IPS DF 6.9 (cell line): ENCODE results near the gene SLF2.

Experiments
- DNase-seq: peaks from one replicate; pipeline ENCODE4 v3.0.0-alpha.2; 2013; ENCODE audit warnings: low read depth, low spot score
- H3K27ac ChIP-seq: one replicate; pipeline ENCODE4 v1.5.1; 2013; ENCODE audit warnings: low read length, control low read depth
- H3K27me3 ChIP-seq: 2 replicates; pipeline ENCODE4 v1.6.1; 2013; ENCODE audit warnings: mild to moderate bottlenecking, low read length; ENCODE audit not compliant: control insufficient read depth, insufficient read depth
- H3K36me3 ChIP-seq: 2 replicates; pipeline ENCODE4 v1.6.1; 2013; ENCODE audit warnings: low read length; ENCODE audit not compliant: control insufficient read depth, insufficient read depth
- H3K4me1 ChIP-seq: 2 replicates; pipeline ENCODE4 v1.6.1; 2013; ENCODE audit warnings: low read length; ENCODE audit not compliant: control insufficient read depth, insufficient read depth
- H3K4me3 ChIP-seq: 2 replicates; pipeline ENCODE4 v1.5.1; 2013; ENCODE audit warnings: mild to moderate bottlenecking, low read length
- H3K9me3 ChIP-seq: 2 replicates; pipeline ENCODE4 v1.6.1; 2013; ENCODE audit warnings: low read length, inconsistent platforms; ENCODE audit not compliant: control insufficient read depth, insufficient read depth
- WGBS: extraction: QIAGEN DNeasy Blood & Tissue Kit; methylation state at CpG from one replicate; pipeline ENCODE4 v1.1.7; 2013; ENCODE audit warnings: mixed read lengths, missing lambda C conversion rate; ENCODE audit not compliant: insufficient read length, insufficient coverage; 5-methylcytosine and 5-hydroxymethylcytosine counted together

The SLF2 gene, protein sequence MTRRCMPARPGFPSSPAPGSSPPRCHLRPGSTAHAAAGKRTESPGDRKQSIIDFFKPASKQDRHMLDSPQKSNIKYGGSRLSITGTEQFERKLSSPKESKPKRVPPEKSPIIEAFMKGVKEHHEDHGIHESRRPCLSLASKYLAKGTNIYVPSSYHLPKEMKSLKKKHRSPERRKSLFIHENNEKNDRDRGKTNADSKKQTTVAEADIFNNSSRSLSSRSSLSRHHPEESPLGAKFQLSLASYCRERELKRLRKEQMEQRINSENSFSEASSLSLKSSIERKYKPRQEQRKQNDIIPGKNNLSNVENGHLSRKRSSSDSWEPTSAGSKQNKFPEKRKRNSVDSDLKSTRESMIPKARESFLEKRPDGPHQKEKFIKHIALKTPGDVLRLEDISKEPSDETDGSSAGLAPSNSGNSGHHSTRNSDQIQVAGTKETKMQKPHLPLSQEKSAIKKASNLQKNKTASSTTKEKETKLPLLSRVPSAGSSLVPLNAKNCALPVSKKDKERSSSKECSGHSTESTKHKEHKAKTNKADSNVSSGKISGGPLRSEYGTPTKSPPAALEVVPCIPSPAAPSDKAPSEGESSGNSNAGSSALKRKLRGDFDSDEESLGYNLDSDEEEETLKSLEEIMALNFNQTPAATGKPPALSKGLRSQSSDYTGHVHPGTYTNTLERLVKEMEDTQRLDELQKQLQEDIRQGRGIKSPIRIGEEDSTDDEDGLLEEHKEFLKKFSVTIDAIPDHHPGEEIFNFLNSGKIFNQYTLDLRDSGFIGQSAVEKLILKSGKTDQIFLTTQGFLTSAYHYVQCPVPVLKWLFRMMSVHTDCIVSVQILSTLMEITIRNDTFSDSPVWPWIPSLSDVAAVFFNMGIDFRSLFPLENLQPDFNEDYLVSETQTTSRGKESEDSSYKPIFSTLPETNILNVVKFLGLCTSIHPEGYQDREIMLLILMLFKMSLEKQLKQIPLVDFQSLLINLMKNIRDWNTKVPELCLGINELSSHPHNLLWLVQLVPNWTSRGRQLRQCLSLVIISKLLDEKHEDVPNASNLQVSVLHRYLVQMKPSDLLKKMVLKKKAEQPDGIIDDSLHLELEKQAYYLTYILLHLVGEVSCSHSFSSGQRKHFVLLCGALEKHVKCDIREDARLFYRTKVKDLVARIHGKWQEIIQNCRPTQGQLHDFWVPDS

DNA sequence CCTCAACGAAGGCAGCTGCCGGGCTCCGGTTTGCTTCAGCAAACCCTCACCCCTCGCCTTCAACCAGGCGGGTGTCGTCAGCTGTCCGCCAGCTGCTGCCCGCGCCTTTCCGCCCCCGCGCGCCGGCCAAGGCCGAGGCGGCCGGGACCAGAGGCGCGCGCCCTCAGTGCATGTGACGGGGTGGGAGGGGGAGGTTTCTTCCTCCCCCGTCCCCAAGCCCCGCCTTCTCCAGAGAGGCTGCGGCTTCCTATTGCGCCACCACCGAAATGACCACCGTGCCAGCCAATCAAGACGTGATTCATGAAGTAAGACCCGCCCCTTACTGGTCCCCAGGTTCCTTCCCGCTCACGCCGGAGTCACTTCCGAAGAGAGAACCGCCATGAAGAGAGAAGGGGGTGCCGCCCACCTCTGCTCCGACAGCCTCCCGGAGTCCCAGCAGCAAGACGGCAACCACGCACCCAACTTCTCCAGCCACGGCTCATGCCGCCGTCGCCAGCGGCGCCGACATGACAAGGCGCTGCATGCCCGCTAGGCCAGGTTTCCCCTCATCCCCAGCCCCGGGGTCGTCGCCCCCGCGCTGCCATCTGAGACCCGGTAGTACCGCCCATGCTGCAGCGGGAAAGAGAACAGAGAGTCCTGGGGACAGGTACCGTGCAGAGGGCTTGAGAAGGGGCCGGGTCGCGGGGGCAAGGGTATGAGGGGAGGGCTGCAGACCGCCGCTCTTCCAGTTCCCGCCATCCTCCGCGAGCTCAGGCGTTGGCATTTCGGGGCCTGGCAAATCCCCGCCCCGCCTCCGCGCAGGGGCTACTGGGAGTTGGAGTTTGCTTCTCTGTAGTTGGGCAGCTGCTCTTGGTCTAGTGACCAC lies at the start of gene SLF2:
Gene SLF2, plus strand, starts transcription at position 359 of the 865 bp plus-strand sequence. Its CDS starts 148 bp downstream, at position 507.
- H3K9me3 ChIP-seq, result no peaks in the 10 kb centered on the region
- no peaks in the 10 kb centered on the region for H3K27me3 ChIP-seq
- H3K27ac ChIP-seq, result no peak within 1 kb of the TSS
- H3K4me3 ChIP-seq, result peak within 1 kb of the TSS; percentile 97
- H3K4me1 ChIP-seq, result peaks cover 1% of the 10 kb centered on the region; the same call in 1 of the 2 replicates
- WGBS, result no CpG with 5 or more reads among the region's 71 CpGs
- DNase-seq, result peak; percentile 91
- peaks cover 5% of the 10 kb centered on the region; the same call in 1 of the 2 replicates for H3K36me3 ChIP-seq

DNA sequence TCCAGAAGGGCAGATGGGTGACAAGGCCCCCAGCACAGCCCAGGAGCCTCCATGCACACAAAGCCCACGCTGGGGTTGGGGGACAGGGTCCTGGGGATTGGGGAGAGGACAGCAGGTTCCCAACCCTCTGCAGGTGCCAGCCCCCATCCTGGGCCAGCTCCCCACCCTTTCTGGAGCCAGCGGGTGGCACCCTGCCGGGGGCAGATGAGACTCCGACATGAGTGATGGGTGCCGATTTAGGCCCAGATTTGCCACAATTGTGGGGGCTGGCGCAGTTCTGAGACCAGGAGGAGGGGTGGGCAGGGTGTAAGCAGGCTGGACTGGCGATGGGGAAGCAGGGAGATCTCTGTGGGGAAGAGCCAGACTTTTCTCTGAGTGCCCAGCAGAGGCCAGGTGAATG lies 49.3 kb upstream of the SLF2 start:
- peaks cover 10% of the 10 kb centered on the region; the same call in 1 of the 2 replicates for H3K27me3 ChIP-seq
- WGBS, result no CpG with 5 or more reads among the region's 7 CpGs
- H3K27ac ChIP-seq, result no peak overlapping the region

DNA sequence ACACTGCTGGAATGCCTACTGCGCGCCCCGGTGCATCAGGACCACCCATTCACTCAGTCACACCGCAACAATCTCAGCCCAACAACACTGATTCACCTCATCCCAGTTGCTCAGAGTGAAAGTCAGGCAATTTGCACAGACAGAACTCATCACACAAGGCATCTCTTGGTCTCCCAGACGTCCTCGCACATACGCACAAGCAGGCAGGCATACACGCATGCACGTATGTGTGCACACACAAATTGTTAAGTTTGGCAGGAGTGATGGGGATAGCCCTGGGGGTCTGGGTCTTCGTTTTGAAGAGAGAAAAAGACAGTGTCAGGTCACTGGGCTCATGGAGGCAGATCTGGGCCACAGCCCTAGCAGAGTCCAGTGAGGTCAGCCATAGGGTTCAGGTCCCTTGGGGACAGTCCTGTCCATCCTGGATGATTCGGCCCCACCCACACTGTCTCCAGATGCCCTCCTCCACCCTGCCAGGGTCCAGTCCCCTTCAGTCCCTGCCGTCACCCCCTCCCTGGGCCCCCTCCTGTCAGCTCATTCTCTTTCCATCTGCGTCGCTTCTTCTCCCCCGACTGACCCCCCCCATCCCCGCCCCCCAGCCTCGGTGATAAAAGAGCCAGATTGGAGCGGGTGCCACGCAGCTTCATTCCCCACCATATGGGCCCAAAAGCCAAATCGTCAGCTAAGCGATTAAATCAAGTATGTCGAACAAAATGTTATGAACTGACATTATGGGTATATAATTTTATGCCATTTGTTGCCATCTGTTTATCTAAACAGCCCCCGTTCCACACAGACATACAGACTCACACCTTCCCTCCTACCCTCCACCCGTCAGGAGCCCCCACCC lies 48.5 kb upstream of the SLF2 start:
- H3K9me3 ChIP-seq, result no peaks in the 10 kb centered on the region
- no peaks in the 10 kb centered on the region for H3K36me3 ChIP-seq
- DNase-seq, result no peak
- no peaks in the 10 kb centered on the region for H3K4me1 ChIP-seq
- no CpG with 5 or more reads among the region's 24 CpGs for WGBS
- no peak overlapping the region for H3K27ac ChIP-seq
- peaks cover 10% of the 10 kb centered on the region; the same call in 1 of the 2 replicates for H3K27me3 ChIP-seq
- no peak overlapping the region for H3K4me3 ChIP-seq

More for the DNA sequence above, 49.3 kb upstream of the SLF2 start:
- Histone ChIP-seq H3K4me1 (no peaks in the 10 kb centered on the region), H3K36me3 (no peaks in the 10 kb centered on the region), H3K4me3 (no peak overlapping the region), H3K9me3 (no peaks in the 10 kb centered on the region)
- no peak for DNase-seq

DNA sequence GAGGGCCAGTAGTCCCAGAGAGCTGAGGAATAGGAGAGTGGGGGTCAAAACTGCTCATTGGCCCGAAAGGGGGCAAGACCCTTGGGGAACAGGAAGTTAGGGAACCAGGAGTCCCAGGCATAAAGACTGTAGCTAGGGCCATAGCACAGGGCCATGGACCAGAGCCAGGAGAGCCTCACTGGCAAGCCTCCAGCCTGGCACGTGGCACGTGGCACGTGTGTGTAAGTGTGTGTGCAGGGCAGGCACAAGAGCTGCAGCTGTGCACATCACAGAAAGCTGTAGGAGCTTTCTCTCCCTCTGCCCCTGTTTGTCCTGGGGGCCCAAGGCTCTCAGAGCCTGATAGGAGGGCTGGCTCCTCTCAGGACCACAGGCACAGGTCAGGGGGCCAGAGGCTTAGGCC lies 47.8 kb upstream of the SLF2 start:
- Histone ChIP-seq H3K4me1 (no peaks in the 10 kb centered on the region), H3K36me3 (no peaks in the 10 kb centered on the region), H3K9me3 (no peaks in the 10 kb centered on the region), H3K4me3 (no peak overlapping the region), H3K27ac (no peak overlapping the region), H3K27me3 (peaks cover 10% of the 10 kb centered on the region; the same call in 1 of the 2 replicates)
- WGBS, result no CpG with 5 or more reads among the region's 4 CpGs
- no peak for DNase-seq

DNA sequence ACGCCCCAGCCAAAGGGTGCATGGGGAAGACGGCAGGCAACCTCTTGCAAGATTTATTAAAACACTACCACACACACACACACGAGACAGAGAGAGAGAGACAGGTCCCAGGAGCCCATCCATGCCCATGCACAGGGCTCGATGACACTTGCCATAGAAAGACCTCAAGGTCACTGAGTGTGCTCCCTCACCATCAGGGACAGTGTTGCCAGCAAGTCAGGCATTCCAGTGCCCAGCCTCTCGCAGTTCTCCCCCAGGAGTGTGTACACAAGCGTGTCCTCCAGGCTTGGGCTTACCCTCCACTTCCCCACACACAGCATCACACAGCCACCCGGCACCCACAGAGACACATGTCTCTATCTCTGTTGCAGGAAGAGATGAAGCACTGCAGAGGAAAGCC lies 46.8 kb upstream of the SLF2 start:
- H3K4me3 ChIP-seq, result no peak overlapping the region
- peaks cover 10% of the 10 kb centered on the region; the same call in 1 of the 2 replicates for H3K27me3 ChIP-seq
- H3K27ac ChIP-seq, result no peak overlapping the region
- H3K4me1 ChIP-seq, result no peaks in the 10 kb centered on the region
- no peaks in the 10 kb centered on the region for H3K9me3 ChIP-seq
- no peaks in the 10 kb centered on the region for H3K36me3 ChIP-seq
- WGBS, result no CpG with 5 or more reads among the region's 7 CpGs
- DNase-seq, result no peak

DNA sequence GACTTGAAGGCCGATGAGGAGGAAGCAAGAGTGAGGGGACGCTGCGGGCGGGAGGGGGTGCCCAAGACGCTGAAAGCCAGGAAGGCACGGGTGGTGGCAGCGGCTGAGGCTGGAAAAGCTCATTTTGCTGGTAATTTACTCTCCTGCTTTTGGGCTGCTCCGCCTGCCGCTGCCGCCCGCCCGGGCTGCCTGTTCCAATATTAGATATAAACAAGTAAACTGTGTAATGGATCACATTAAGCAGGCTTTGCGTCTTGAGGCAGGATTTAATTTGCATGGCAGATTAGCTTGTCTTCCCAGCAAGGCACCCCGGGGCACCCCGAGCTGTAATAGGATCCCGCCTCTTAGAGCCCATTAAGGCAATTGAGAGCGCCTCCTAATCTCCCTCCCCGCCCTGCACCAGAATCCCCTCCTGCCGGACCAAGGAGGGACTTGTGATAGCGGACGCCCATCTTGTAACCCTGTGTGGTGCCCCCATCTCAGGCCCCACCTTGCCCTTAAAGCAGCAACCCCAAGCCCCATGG lies 46.1 kb upstream of the SLF2 start:
- DNase-seq, result peak; percentile 31
- H3K27ac ChIP-seq, result no peak overlapping the region
- H3K27me3 ChIP-seq, result peaks cover 10% of the 10 kb centered on the region; the same call in 1 of the 2 replicates
- no peaks in the 10 kb centered on the region for H3K4me1 ChIP-seq
- no CpG with 5 or more reads among the region's 21 CpGs for WGBS
- peak overlapping the region; percentile 5; the same call in 1 of the 2 replicates for H3K4me3 ChIP-seq
- H3K36me3 ChIP-seq, result no peaks in the 10 kb centered on the region
- H3K9me3 ChIP-seq, result no peaks in the 10 kb centered on the region

DNA sequence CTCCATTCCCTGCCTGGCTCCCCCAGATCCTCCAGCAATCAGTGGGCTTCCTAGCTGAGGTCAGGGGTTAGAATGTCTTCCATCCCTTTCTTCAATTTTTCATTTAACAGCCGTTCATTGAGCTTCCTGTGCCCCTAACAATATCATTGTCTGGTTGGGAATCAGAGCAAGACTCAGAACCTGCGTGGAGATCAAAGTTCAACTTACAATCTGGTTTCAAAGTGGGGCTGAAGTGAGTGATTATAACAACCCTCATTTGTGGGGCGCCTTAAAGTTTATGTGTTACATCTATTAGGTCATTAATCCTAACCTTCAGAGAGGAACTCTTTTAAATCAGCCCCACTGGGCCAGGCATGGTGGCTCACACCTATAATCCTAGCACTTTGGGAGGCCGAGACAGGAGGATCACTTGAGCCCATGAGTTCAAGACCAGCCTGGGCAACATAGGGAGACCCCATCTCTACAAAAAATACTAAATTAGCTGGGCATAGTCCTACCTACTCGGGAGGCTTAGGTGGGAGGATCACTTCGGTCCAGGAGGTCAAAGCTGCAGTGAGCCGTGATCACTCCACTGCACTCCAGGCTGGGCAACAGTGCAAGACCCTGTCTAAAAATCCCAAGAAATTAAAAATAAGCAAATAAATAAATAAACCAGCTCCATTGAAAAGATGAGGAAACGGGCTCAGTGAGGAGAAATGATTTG lies 45.4 kb upstream of the SLF2 start:
- H3K4me3 ChIP-seq, result no peak overlapping the region
- peaks cover 10% of the 10 kb centered on the region; the same call in 1 of the 2 replicates for H3K27me3 ChIP-seq
- H3K9me3 ChIP-seq, result no peaks in the 10 kb centered on the region
- H3K27ac ChIP-seq, result no peak overlapping the region
- no CpG with 5 or more reads among the region's 8 CpGs for WGBS
- DNase-seq, result no peak
- H3K36me3 ChIP-seq, result no peaks in the 10 kb centered on the region
- no peaks in the 10 kb centered on the region for H3K4me1 ChIP-seq

DNA sequence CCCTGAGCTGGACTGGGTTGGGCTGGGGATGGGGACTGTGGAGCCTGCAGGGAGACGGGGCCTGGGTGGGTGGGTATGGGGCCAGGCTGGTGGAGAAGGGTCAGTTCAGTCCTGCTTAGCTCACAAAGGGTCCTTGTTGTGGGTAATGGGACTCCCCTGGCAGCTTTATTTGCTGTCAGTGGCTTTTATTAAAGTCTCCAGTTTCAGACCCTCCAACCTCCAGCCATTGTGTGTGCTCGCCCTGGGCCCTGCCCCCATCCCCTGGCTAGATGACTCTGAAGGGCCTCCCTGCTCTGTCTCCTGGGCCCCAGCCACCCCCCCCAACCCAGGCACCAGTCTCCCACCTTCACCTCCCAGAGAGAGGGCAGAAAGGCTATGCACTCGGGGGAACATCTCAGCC lies 44.4 kb upstream of the SLF2 start:
- Histone ChIP-seq H3K27me3 (peaks cover 10% of the 10 kb centered on the region; the same call in 1 of the 2 replicates), H3K36me3 (no peaks in the 10 kb centered on the region), H3K4me3 (no peak overlapping the region), H3K9me3 (no peaks in the 10 kb centered on the region), H3K27ac (no peak overlapping the region), H3K4me1 (no peaks in the 10 kb centered on the region)
- WGBS, result no CpG with 5 or more reads among the region's 3 CpGs
- no peak for DNase-seq
